ENCODE data around the gene DAPP1. TPM values are rescaled to one million over a fixed set of nuclear protein-coding genes. Genes with fewer than 3 reads are reported as not detected.
A peak's percentile ranks its signal among the peaks of the same experiment; 100 is the strongest.

DAPP1 gene
- total RNA-seq, 1 donor from 2014 or later = 18.3 TPM

DNA sequence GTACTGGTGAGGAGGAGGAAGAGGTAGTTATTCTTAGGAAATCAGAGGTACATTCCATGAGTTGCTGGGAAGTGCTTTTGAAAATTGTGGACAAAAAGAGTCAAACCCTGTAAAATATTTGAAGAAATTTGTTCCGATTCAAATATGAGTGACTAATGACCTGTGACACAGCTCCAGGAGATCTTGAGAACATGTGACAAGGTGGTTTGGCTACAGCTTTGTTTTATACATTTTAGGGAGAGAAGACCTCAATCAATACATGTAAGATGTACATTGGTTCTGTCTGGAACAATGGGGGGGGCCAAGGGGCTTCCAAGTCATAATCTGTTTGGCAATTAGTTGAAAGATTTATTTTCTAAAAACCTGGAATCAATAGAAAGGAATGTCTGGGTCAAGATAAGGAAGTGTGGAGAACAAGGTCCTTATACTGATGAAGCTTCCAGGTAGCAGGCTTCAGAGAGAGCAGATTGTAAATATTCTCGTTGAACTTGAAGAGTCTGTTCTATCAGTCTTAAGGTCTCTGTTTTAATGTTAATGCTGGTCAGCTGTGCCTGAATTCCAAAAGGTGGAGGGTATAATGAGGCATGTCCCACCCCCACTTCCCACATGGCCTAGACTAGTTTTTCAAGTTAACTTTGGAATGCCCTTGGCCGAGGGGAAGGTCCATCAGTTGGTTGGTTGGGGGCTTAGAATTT, 15.5 kb upstream of the DAPP1 start:
- DNase-seq (ENCODE audit: low read depth) = no peak
- no peak overlapping the region for H3K4me3 ChIP-seq (ENCODE audit: low read depth, low read length)
- TF ChIP-seq, protein P1, sequence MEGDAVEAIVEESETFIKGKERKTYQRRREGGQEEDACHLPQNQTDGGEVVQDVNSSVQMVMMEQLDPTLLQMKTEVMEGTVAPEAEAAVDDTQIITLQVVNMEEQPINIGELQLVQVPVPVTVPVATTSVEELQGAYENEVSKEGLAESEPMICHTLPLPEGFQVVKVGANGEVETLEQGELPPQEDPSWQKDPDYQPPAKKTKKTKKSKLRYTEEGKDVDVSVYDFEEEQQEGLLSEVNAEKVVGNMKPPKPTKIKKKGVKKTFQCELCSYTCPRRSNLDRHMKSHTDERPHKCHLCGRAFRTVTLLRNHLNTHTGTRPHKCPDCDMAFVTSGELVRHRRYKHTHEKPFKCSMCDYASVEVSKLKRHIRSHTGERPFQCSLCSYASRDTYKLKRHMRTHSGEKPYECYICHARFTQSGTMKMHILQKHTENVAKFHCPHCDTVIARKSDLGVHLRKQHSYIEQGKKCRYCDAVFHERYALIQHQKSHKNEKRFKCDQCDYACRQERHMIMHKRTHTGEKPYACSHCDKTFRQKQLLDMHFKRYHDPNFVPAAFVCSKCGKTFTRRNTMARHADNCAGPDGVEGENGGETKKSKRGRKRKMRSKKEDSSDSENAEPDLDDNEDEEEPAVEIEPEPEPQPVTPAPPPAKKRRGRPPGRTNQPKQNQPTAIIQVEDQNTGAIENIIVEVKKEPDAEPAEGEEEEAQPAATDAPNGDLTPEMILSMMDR (conservative IDR thresholded peaks at IDR 0.05; ENCODE audit: low read depth, low read length) = no peak

DNA sequence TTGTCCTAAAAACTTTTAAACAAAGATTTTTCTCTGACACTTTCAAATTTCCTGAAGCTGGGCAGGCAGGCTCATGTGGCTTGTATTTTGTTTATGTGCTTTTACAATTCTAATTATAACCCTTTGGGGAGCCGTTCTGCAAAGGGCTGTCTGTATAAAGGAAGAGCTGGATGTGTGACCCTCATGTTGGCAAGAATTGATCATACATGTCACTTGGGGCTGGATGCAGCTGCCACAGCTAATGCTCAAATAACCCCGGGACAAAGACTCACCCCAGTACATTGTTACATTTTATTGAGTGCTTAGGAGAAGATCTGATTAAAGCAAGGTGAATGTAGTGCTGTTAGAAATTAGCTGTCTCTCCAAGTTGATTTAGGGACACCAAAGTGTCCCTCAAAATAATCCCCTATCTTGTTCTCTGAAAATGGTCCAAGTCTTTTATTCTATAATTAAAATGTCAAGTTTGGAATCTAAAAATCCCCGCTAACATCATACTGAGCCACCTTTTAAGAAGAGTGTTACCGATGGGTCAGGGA, 13.0 kb upstream of the DAPP1 start:
- TF ChIP-seq, protein P1 (conservative IDR thresholded peaks at IDR 0.05; ENCODE audit: low read depth, low read length) = no peak
- no peak overlapping the region for H3K4me3 ChIP-seq (ENCODE audit: low read depth, low read length)
- no peak for DNase-seq (ENCODE audit: low read depth)

DNA sequence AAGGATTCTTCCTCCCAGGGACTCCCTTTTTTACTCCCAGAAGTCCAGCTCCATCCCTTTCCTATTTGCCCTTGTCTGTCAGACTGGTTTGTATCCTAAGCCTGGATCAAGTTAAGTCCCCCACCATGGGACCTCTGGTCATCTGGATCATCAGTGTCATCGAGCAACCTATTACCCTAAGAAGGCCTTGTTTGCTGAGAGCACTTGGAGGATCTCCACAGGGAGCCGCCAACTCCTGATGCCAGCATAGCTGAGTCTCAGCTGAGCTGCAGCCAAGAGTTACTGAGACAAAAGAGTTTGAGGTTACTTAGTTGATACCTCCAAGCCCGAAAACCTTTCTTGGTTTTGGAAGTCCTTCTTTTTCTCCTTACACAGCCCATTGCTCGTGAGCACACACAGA, 10.1 kb upstream of the DAPP1 start:
- H3K4me3 ChIP-seq (ENCODE audit: low read depth, low read length) = no peak overlapping the region
- TF ChIP-seq, protein P1 (conservative IDR thresholded peaks at IDR 0.05; ENCODE audit: low read depth, low read length) = no peak
- no peak for DNase-seq (ENCODE audit: low read depth)

DNA sequence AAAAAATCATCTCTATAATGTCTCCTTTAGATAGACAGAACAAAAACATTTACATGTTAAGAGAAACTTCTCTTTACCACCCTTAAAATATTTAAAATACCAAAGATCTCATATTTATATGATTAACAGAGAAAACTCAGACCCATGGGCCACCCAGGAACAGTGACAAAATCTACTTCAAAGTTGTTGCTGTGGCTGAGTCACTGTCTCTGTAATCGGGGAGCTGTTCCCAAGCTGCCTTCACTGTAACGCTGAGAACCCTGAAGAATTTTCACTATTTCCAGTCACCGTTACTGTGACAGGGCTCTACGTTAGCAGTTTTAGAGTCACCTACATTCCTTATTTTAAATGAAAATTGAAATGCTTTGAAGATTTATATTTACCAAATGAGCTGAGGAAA, 9.0 kb upstream of the DAPP1 start:
- DNase-seq (ENCODE audit: low read depth) = no peak
- H3K4me3 ChIP-seq (ENCODE audit: low read depth, low read length) = no peak overlapping the region
- TF ChIP-seq, protein P1 (conservative IDR thresholded peaks at IDR 0.05; ENCODE audit: low read depth, low read length) = no peak

DNA sequence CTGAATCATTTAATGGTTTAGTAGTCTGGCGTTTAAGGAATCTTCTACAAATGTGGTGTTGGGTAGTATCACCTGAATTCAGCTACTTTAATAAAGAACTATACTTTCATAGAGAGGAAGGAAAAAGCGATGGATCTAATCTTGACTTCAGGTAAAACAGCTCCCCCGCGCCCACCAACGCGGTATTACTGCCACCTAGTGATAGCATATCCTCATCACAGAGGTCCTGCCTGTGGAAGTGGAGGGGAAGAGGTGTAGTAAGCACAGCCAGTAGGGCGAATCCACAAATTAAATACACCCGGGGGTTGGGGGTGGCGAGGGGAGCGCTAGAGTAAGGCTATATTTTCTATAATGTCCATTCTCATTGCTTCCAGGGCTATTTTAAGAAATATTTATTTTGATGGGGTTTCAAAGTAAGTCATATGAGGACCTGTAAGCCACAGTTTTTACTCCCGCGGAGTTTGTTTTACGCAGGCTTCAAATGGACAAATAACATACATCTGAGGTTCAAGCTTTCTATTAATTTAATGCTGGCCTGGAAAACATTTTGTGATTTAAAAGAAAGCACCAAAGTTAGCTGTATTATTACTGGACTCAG, 8.3 kb upstream of the DAPP1 start:
- H3K4me3 ChIP-seq (ENCODE audit: low read depth, low read length) = no peak overlapping the region
- DNase-seq (ENCODE audit: low read depth) = no peak
- TF ChIP-seq, protein P1 (conservative IDR thresholded peaks at IDR 0.05; ENCODE audit: low read depth, low read length) = peak; percentile 89

DNA sequence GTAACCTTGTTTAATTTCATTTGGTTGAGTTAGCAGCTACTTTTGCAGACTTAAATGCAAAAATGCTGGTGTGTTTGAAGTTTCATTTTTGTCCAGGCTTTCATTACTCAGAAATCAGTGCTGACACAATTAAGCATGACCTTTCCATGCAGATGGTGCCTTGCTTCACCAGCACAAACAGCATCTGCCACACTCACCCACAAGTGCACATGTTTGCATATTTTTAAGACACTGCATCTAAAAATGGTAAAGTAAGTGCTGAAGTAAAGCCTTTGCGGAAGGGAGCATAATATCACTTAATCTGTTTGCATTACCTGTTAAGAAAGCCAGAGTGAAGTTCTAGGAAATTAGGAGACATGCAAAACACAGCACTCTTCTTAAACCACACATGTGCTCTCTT, 7.3 kb upstream of the DAPP1 start:
- no peak for DNase-seq (ENCODE audit: low read depth)
- no peak overlapping the region for H3K4me3 ChIP-seq (ENCODE audit: low read depth, low read length)
- TF ChIP-seq, protein P1 (conservative IDR thresholded peaks at IDR 0.05; ENCODE audit: low read depth, low read length) = no peak
